ENCODE measurements around the gene ACTMAP. TPM values are rescaled to one million over a fixed set of nuclear protein-coding genes. Genes with fewer than 3 reads are reported as not detected.

The ACTMAP gene
- total and polyA plus RNA-seq, 2 experiments from 2014 or later = 3.2 to 14.8 TPM

GRCh38 chr19:40726279-40726678 is 24.0 kb downstream of the ACTMAP start:
- Histone ChIP-seq H3K36me3 (replicated peaks; ENCODE audit: insufficient read depth, low read depth) (peaks cover 4% of the 10 kb centered on the region), H4K20me1 (ENCODE audit: insufficient read depth, poor library complexity, severe bottlenecking) (peaks cover 50% of the 10 kb centered on the region), H3K79me2 (peaks cover 78% of the 10 kb centered on the region), H3K4me3 (no peak overlapping the region), H3K27me3 (no peaks in the 10 kb centered on the region), H3K27ac (no peak overlapping the region), H2AFZ (no peak overlapping the region), H3K9me3 (ENCODE audit: low read depth) (no peaks in the 10 kb centered on the region), H3K9me2 (replicated peaks; ENCODE audit: insufficient read depth) (no peaks in the 10 kb centered on the region), H3K4me2 (no peak overlapping the region), H3K4me1 (ENCODE audit: insufficient read depth) (peaks cover 7% of the 10 kb centered on the region)
- 90% methylated on average over 4 of the region's 4 CpGs for WGBS (ENCODE audit: low lambda C conversion rate, missing lambda C conversion rate)
- TF ChIP-seq EZH2phosphoT487 (IDR thresholded peaks at IDR 0.05; ENCODE audit: low read depth, severe bottlenecking, unreplicated experiment) (no peak), CTCF (IDR thresholded peaks at IDR 0.05; ENCODE audit: poor library complexity) (no peak), EZH2 (IDR thresholded peaks at IDR 0.05; ENCODE audit: borderline replicate concordance) (no peak)
- no peak for DNase-seq (ENCODE audit: low spot score)

GRCh38 chr19:40724855-40725254 is 25.4 kb downstream of the ACTMAP start:
- Histone ChIP-seq H4K20me1 (ENCODE audit: insufficient read depth, poor library complexity, severe bottlenecking) (peaks cover 63% of the 10 kb centered on the region), H3K9me2 (replicated peaks; ENCODE audit: insufficient read depth) (no peaks in the 10 kb centered on the region), H3K79me2 (peaks cover 92% of the 10 kb centered on the region), H3K27ac (no peak overlapping the region), H2AFZ (no peak overlapping the region), H3K9me3 (ENCODE audit: low read depth) (no peaks in the 10 kb centered on the region), H3K36me3 (replicated peaks; ENCODE audit: insufficient read depth, low read depth) (peaks cover 4% of the 10 kb centered on the region), H3K4me3 (no peak overlapping the region), H3K4me1 (ENCODE audit: insufficient read depth) (peaks cover 17% of the 10 kb centered on the region), H3K4me2 (no peak overlapping the region), H3K27me3 (no peaks in the 10 kb centered on the region)
- DNase-seq (ENCODE audit: low spot score) = no peak
- WGBS (ENCODE audit: low lambda C conversion rate, missing lambda C conversion rate) = 87% methylated on average over 3 of the region's 3 CpGs
- TF ChIP-seq EZH2 (IDR thresholded peaks at IDR 0.05; ENCODE audit: borderline replicate concordance) (no peak), CTCF (IDR thresholded peaks at IDR 0.05; ENCODE audit: poor library complexity) (no peak), EZH2phosphoT487 (IDR thresholded peaks at IDR 0.05; ENCODE audit: low read depth, severe bottlenecking, unreplicated experiment) (no peak)

GRCh38 chr19:40724315-40724714 is 26.0 kb downstream of the ACTMAP start:
- DNase-seq (ENCODE audit: low spot score) = no peak
- TF ChIP-seq CTCF (IDR thresholded peaks at IDR 0.05; ENCODE audit: poor library complexity) (no peak), EZH2phosphoT487 (IDR thresholded peaks at IDR 0.05; ENCODE audit: low read depth, severe bottlenecking, unreplicated experiment) (no peak)
- H3K9me2 ChIP-seq (replicated peaks; ENCODE audit: insufficient read depth) = no peaks in the 10 kb centered on the region
- no peak overlapping the region for H2AFZ ChIP-seq
- no peak overlapping the region for H3K4me3 ChIP-seq
- H3K27me3 ChIP-seq = no peaks in the 10 kb centered on the region
- peaks cover 21% of the 10 kb centered on the region for H3K4me1 ChIP-seq (ENCODE audit: insufficient read depth)
- peaks cover 4% of the 10 kb centered on the region for H3K36me3 ChIP-seq (replicated peaks; ENCODE audit: insufficient read depth, low read depth)
- H3K27ac ChIP-seq = no peak overlapping the region
- no peaks in the 10 kb centered on the region for H3K9me3 ChIP-seq (ENCODE audit: low read depth)
- peaks cover 68% of the 10 kb centered on the region for H4K20me1 ChIP-seq (ENCODE audit: insufficient read depth, poor library complexity, severe bottlenecking)
- H3K4me2 ChIP-seq = no peak overlapping the region
- 99% methylated on average over 4 of the region's 4 CpGs for WGBS (ENCODE audit: low lambda C conversion rate, missing lambda C conversion rate)
- H3K79me2 ChIP-seq = peaks cover 97% of the 10 kb centered on the region
